SIG-M5 treated with dmso at 0.1 percent for 504 hours (cell line): ENCODE data around the gene RAD51B.

ENCODE experiments used
- DNase-seq: peaks from one replicate; lab custom pipeline; 2025; ENCODE audit not compliant: unreplicated experiment; lab: John Stamatoyannopoulos, UW

Gene RAD51B

GRCh38 chr14:68723808-68724268 is 904.3 kb downstream of the RAD51B start:
- no peak for DNase-seq

- no peak for DNase-seq
These were observed 905.3 kb downstream of the RAD51B start for GRCh38 chr14:68724914-68725313.

GRCh38 chr14:68726093-68726695 is 906.6 kb downstream of the RAD51B start:
- DNase-seq, result no peak

GRCh38 chr14:68727315-68728047 is 907.9 kb downstream of the RAD51B start:
- DNase-seq, result no peak

GRCh38 chr14:68728342-68729106 is 908.9 kb downstream of the RAD51B start:
- no peak for DNase-seq

GRCh38 chr14:68729556-68729955 is 910.0 kb downstream of the RAD51B start:
- DNase-seq, result no peak

GRCh38 chr14:68730348-68730747 is 910.8 kb downstream of the RAD51B start:
- no peak for DNase-seq

- no peak for DNase-seq
These were observed 911.3 kb downstream of the RAD51B start for GRCh38 chr14:68730811-68731425.

- peak; percentile 90 for DNase-seq
These were observed 913.7 kb downstream of the RAD51B start for GRCh38 chr14:68733086-68733914.

GRCh38 chr14:68734231-68734732 is 914.7 kb downstream of the RAD51B start:
- peak; percentile 33 for DNase-seq

- no peak for DNase-seq
These were observed 916.3 kb downstream of the RAD51B start for GRCh38 chr14:68735856-68736255.

GRCh38 chr14:68736471-68736871 is 916.9 kb downstream of the RAD51B start:
- no peak for DNase-seq

GRCh38 chr14:68737086-68737485 is 917.5 kb downstream of the RAD51B start:
- DNase-seq, result no peak

GRCh38 chr14:68738559-68738958 is 919.0 kb downstream of the RAD51B start:
- no peak for DNase-seq

- DNase-seq, result no peak
These were observed 920.1 kb downstream of the RAD51B start for GRCh38 chr14:68739701-68740100.

GRCh38 chr14:68740788-68741476 is 921.4 kb downstream of the RAD51B start:
- DNase-seq, result no peak

- no peak for DNase-seq
These were observed 921.9 kb downstream of the RAD51B start for GRCh38 chr14:68741477-68741791.

GRCh38 chr14:68741839-68742470 is 922.4 kb downstream of the RAD51B start:
- peak; percentile 87 for DNase-seq

- DNase-seq, result no peak
These were observed 925.0 kb downstream of the RAD51B start for GRCh38 chr14:68744613-68745012.
